Colonic mucosa (tissue), 4 donors: Measurements from ENCODE around the gene PFKM. TPM values are rescaled to one million over a fixed set of nuclear protein-coding genes. Genes with fewer than 3 reads are reported as not detected.

Experiments used
- DNase-seq: peaks from one replicate; pipeline ENCODE4 v3.0.0-alpha.2; 2020
- H3K27ac ChIP-seq: fragments of 200-600 bp; one replicate; pipeline ENCODE4 v1.8.0; 2021
- H3K27me3 ChIP-seq: fragments of 200-600 bp; one replicate; pipeline ENCODE4 v1.8.0; 2021
- H3K36me3 ChIP-seq: fragments of 200-600 bp; one replicate; pipeline ENCODE4 v1.8.0; 2021
- H3K4me1 ChIP-seq: fragments of 200-600 bp; one replicate; pipeline ENCODE4 v1.8.0; 2021; ENCODE audit warnings: mild to moderate bottlenecking
- H3K4me3 ChIP-seq: fragments of 200-600 bp; one replicate; pipeline ENCODE4 v1.8.0; 2021
- H3K9ac ChIP-seq, 2 donors: one replicate each; pipeline ENCODE4 v1.7.0; 2013; ENCODE audit warnings: control low read depth in 2 of 2, low read depth in 2 of 2, low read length in 2 of 2
- H3K9me3 ChIP-seq: fragments of 200-600 bp; one replicate; pipeline ENCODE4 v1.8.0; 2021
- CTCF ChIP-seq: fragments of 200-600 bp; IDR thresholded peaks from one replicate; pipeline ENCODE4 v1.8.0; 2022; ENCODE audit warnings: antibody characterized with exemption, mild to moderate bottlenecking
- intact Hi-C: fragments of 100-400 bp; cut with DNase I; formaldehyde crosslinking; loops from one replicate; pipeline ENCODE4 v1.14.1; 2022
- total RNA-seq, 2 donors: library from RNA; stranded (reverse); fragmentation: NEBNext Ultra II Directional in 1 of 2; extraction: Animal tissue kit (Norgen Biotek cat#: 25700) in 1 of 2; gene quantifications; one replicate each; pipeline ENCODE4 v1.2.1, GENCODE V29; 2021
- donor health status: healthy.
- donor health status: DM: no; HTN: no; CAD: no.
- donor health status: DM: no; HTN: no; CAD: no.

The PFKM gene
- total RNA-seq, 2 donors from 2014 or later = 39.2 to 64.6 TPM

- intact Hi-C loops = no loop called here
- Histone ChIP-seq H3K27ac (no peak overlapping the region), H3K4me3 (no peak overlapping the region), H3K9ac (no peak overlapping the region), H3K27me3 (no peaks in the 10 kb centered on the region), H3K4me1 (no peaks in the 10 kb centered on the region), H3K36me3 (no peaks in the 10 kb centered on the region), H3K9me3 (no peaks in the 10 kb centered on the region)
- no peak for TF ChIP-seq CTCF
- DNase-seq = no peak
Observed at GRCh38 chr12:48129376-48129775, 10.2 kb downstream of the PFKM start.

- no peak for DNase-seq
- no peaks in the 10 kb centered on the region for H3K27me3 ChIP-seq
- H3K4me3 ChIP-seq = no peak overlapping the region
- intact Hi-C loops = no loop called here
- H3K9ac ChIP-seq = no peak overlapping the region
- no peaks in the 10 kb centered on the region for H3K9me3 ChIP-seq
- H3K4me1 ChIP-seq = no peaks in the 10 kb centered on the region
- no peak overlapping the region for H3K27ac ChIP-seq
- no peak for TF ChIP-seq CTCF
- no peaks in the 10 kb centered on the region for H3K36me3 ChIP-seq
Observed at GRCh38 chr12:48131517-48131916, 12.4 kb downstream of the PFKM start.

- intact Hi-C loops = no loop called here
- Histone ChIP-seq H3K4me1 (no peaks in the 10 kb centered on the region), H3K36me3 (no peaks in the 10 kb centered on the region), H3K4me3 (no peak overlapping the region), H3K27me3 (no peaks in the 10 kb centered on the region), H3K9me3 (no peaks in the 10 kb centered on the region), H3K9ac (no peak overlapping the region), H3K27ac (no peak overlapping the region)
- no peak for DNase-seq
- TF ChIP-seq CTCF = no peak
Observed at GRCh38 chr12:48132826-48133225, 13.7 kb downstream of the PFKM start.

- H3K36me3 ChIP-seq = no peaks in the 10 kb centered on the region
- DNase-seq = no peak
- no peak for TF ChIP-seq CTCF
- intact Hi-C loops = no loop called here
- H3K9ac ChIP-seq = no peak overlapping the region
- no peaks in the 10 kb centered on the region for H3K9me3 ChIP-seq
- no peak overlapping the region for H3K4me3 ChIP-seq
- no peaks in the 10 kb centered on the region for H3K27me3 ChIP-seq
- no peak overlapping the region for H3K27ac ChIP-seq
- H3K4me1 ChIP-seq = no peaks in the 10 kb centered on the region
Observed at GRCh38 chr12:48135027-48135426, 15.9 kb downstream of the PFKM start.

GRCh38 chr12:48142818-48143674, 23.9 kb downstream of the PFKM start:
- intact Hi-C loops = no loop called here
- DNase-seq = no peak
- Histone ChIP-seq H3K9me3 (no peaks in the 10 kb centered on the region), H3K4me1 (no peaks in the 10 kb centered on the region), H3K27ac (no peak overlapping the region), H3K36me3 (no peaks in the 10 kb centered on the region), H3K4me3 (no peak overlapping the region), H3K27me3 (no peaks in the 10 kb centered on the region), H3K9ac (no peak overlapping the region)
- TF ChIP-seq CTCF = no peak
